Measurements from ENCODE around the gene MMP8.

The MMP8 gene

GRCh38 chr11:102719620-102720277 lies 5.0 kb downstream of the MMP8 start:
- no peak for DNase-seq (ENCODE audit: low read depth in 2 of 2)

- no peak for DNase-seq (ENCODE audit: low read depth in 2 of 2)
Observed at GRCh38 chr11:102717280-102717679, 7.5 kb downstream of the MMP8 start.

GRCh38 chr11:102716527-102716926 lies 8.2 kb downstream of the MMP8 start:
- no peak for DNase-seq (ENCODE audit: low read depth in 2 of 2)

GRCh38 chr11:102712137-102712536 lies 12.6 kb downstream of the MMP8 start:
- no peak for DNase-seq (ENCODE audit: low read depth in 2 of 2)

- DNase-seq (ENCODE audit: low read depth in 2 of 2), result no peak
Observed at GRCh38 chr11:102709201-102709945, 15.4 kb downstream of the MMP8 start.

GRCh38 chr11:102708654-102709053 lies 16.1 kb downstream of the MMP8 start:
- no peak for DNase-seq (ENCODE audit: low read depth in 2 of 2)

GRCh38 chr11:102705626-102706025 lies 19.1 kb downstream of the MMP8 start, which contains the start of gene MMP27:
Gene MMP27 (minus strand): TSS chr11:102705769. CDS start chr11:102705714, 55 bp downstream.
- DNase-seq (ENCODE audit: low read depth in 2 of 2), result no peak

- DNase-seq (ENCODE audit: low read depth in 2 of 2), result no peak
Observed at GRCh38 chr11:102704841-102705240, 19.9 kb downstream of the MMP8 start.

GRCh38 chr11:102703826-102704493 lies 20.8 kb downstream of the MMP8 start:
- DNase-seq (ENCODE audit: low read depth in 2 of 2), result no peak

GRCh38 chr11:102695201-102695600 lies 29.6 kb downstream of the MMP8 start:
- no peak for DNase-seq (ENCODE audit: low read depth in 2 of 2)

- DNase-seq (ENCODE audit: low read depth in 2 of 2), result no peak
Observed at GRCh38 chr11:102685754-102686153, 39.0 kb downstream of the MMP8 start.

- DNase-seq (ENCODE audit: low read depth in 2 of 2), result no peak
Observed at GRCh38 chr11:102685338-102685737, 39.4 kb downstream of the MMP8 start.

- DNase-seq (ENCODE audit: low read depth in 2 of 2), result no peak
Observed at GRCh38 chr11:102683277-102683676, 41.5 kb downstream of the MMP8 start.

GRCh38 chr11:102680945-102681344 lies 43.8 kb downstream of the MMP8 start:
- DNase-seq (ENCODE audit: low read depth in 2 of 2), result no peak

- DNase-seq (ENCODE audit: low read depth in 2 of 2), result no peak
Observed at GRCh38 chr11:102678022-102678421, 46.7 kb downstream of the MMP8 start.

- DNase-seq (ENCODE audit: low read depth in 2 of 2), result no peak
Observed at GRCh38 chr11:102676084-102676483, 48.7 kb downstream of the MMP8 start.

GRCh38 chr11:102669664-102670063 lies 55.1 kb downstream of the MMP8 start:
- no peak for DNase-seq (ENCODE audit: low read depth in 2 of 2)

GRCh38 chr11:102666331-102666957 lies 58.3 kb downstream of the MMP8 start:
- no peak for DNase-seq (ENCODE audit: low read depth in 2 of 2)

- DNase-seq (ENCODE audit: low read depth in 2 of 2), result no peak
Observed at GRCh38 chr11:102664001-102664752, 60.6 kb downstream of the MMP8 start.

GRCh38 chr11:102662607-102663006 lies 62.1 kb downstream of the MMP8 start:
- DNase-seq (ENCODE audit: low read depth in 2 of 2), result no peak

All from stimulated activated CD8-positive, alpha-beta memory T cell treated with anti-CD3 and anti-CD28 coated beads, Interleukin-7, amount 100 ng/mL, for 4 hours (primary cell).